Smooth muscle cell (in vitro differentiated cells): ENCODE data around the gene ADGRB2. TPM values are rescaled to one million over a fixed set of nuclear protein-coding genes. Genes with fewer than 3 reads are reported as not detected.
A peak's percentile ranks its signal among the peaks of the same experiment; 100 is the strongest.

ENCODE experiments used
- DNase-seq: peaks from one replicate; lab custom pipeline; 2025; ENCODE audit not compliant: unreplicated experiment; lab: John Stamatoyannopoulos, UW
- H2AFZ ChIP-seq: fragments of 200-600 bp; sonication (generic); 2 replicates; pipeline ENCODE4 v1.6.0; 2016; ENCODE audit warnings: antibody characterized with exemption, low read depth, mild to moderate bottlenecking
- H3F3A ChIP-seq: fragments of 200-600 bp; sonication (generic); 2 replicates; pipeline ENCODE4 v1.6.0; 2017; ENCODE audit warnings: antibody characterized with exemption, low read depth
- H3K27ac ChIP-seq: fragments of 200-600 bp; sonication (generic); 2 replicates; pipeline ENCODE4 v1.5.1; 2016; ENCODE audit warnings: low read depth, mild to moderate bottlenecking
- H3K27me3 ChIP-seq: fragments of 200-600 bp; sonication (generic); 2 replicates; pipeline ENCODE4 v1.6.1; 2016; ENCODE audit warnings: low read depth, mild to moderate bottlenecking
- H3K36me3 ChIP-seq: fragments of 200-600 bp; sonication (generic); 2 replicates; pipeline ENCODE4 v1.5.1; 2016; ENCODE audit warnings: low read depth
- H3K4me1 ChIP-seq: fragments of 200-600 bp; sonication (generic); 2 replicates; pipeline ENCODE4 v1.5.1; 2016; ENCODE audit warnings: low read depth
- H3K4me2 ChIP-seq: fragments of 200-600 bp; sonication (generic); 2 replicates; pipeline ENCODE4 v1.6.0; 2016; ENCODE audit warnings: mild to moderate bottlenecking
- H3K4me3 ChIP-seq: fragments of 200-600 bp; sonication (generic); 2 replicates; pipeline ENCODE4 v1.5.1; 2016; ENCODE audit warnings: mild to moderate bottlenecking
- H3K79me2 ChIP-seq: fragments of 200-600 bp; sonication (generic); 2 replicates; pipeline ENCODE4 v1.6.0; 2016; ENCODE audit warnings: low read depth, mild to moderate bottlenecking
- H3K9ac ChIP-seq: fragments of 200-600 bp; sonication (generic); 2 replicates; pipeline ENCODE4 v1.6.0; 2016; ENCODE audit warnings: low read depth
- H3K9me3 ChIP-seq: fragments of 200-600 bp; sonication (generic); replicated peaks from 2 replicates; pipeline ENCODE4 v1.5.1; 2016; ENCODE audit warnings: low read depth
- H4K20me1 ChIP-seq: fragments of 200-600 bp; sonication (generic); 2 replicates; pipeline ENCODE4 v1.6.0; 2016; ENCODE audit warnings: low read depth
- WGBS: methylation state at CpG from one replicate; pipeline ENCODE4 v1.1.7; 2016; ENCODE audit warnings: low lambda C conversion rate; 5-methylcytosine and 5-hydroxymethylcytosine counted together
- polyA plus RNA-seq: library from polyadenylated mRNA; unstranded; fragments of >200 nt; fragmentation: Nextera tagmentation; extraction: Ambion mirVana; gene quantifications from 2 replicates; pipeline ENCODE4 v1.2.1, GENCODE V29; 2016
- total RNA-seq: library from RNA; depleted of rRNA; stranded (reverse); fragments of >200 nt; gene quantifications from 2 replicates; pipeline ENCODE4 v1.2.3, GENCODE V29; 2014
- TF ChIP-seq, protein P1 (sequence below): fragments of 200-600 bp; sonication (generic); IDR thresholded peaks from 2 replicates; pipeline ENCODE4 v1.5.1; 2017; ENCODE audit warnings: borderline replicate concordance, mild to moderate bottlenecking, antibody characterized with exemption; ENCODE audit not compliant: insufficient read depth, poor library complexity, severe bottlenecking

Gene ADGRB2
- total and polyA plus RNA-seq, 2 experiments from 2014 or later, result 8.8 to 9.4 TPM

DNA sequence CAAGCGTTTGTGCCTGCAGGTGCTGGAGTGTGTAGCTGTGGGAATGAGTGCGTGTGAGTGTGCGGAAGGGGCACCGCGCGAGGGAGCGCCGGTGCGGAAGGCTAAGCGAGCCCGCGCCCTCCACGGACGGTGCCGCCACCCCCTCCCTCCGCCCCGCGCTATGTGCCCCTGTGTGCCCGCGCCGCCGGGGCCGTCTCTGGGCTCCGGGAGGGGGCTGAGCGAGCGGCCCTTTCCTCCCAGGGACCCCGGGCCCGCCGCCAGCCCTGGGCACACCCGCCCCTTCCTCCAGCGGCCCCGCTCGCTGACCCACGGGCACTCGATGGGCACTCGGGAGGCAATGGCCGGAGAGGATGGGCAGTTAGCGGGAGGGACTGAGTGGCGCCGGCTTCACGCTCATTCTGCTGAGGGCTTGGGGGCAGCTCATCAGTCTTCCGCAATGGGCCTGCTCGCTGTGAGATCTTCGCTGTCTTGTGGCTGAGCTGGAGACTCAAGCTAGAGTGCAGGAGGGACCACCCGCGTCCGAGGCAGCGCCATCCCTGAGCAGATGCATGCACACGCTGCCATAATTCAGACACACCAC lies 8.6 kb upstream of the ADGRB2 start:
- Histone ChIP-seq H3K4me2 (peak overlapping the region; percentile 88), H4K20me1 (no peaks in the 10 kb centered on the region), H3F3A (no peaks in the 10 kb centered on the region), H3K27ac (no peak overlapping the region), H3K27me3 (peaks cover 38% of the 10 kb centered on the region), H3K4me1 (peaks cover 19% of the 10 kb centered on the region), H2AFZ (no peak overlapping the region), H3K9me3 (no peaks in the 10 kb centered on the region), H3K9ac (no peak overlapping the region), H3K4me3 (peak overlapping the region; percentile 41), H3K79me2 (no peaks in the 10 kb centered on the region), H3K36me3 (no peaks in the 10 kb centered on the region)
- DNase-seq, result no peak
- TF ChIP-seq, protein P1, sequence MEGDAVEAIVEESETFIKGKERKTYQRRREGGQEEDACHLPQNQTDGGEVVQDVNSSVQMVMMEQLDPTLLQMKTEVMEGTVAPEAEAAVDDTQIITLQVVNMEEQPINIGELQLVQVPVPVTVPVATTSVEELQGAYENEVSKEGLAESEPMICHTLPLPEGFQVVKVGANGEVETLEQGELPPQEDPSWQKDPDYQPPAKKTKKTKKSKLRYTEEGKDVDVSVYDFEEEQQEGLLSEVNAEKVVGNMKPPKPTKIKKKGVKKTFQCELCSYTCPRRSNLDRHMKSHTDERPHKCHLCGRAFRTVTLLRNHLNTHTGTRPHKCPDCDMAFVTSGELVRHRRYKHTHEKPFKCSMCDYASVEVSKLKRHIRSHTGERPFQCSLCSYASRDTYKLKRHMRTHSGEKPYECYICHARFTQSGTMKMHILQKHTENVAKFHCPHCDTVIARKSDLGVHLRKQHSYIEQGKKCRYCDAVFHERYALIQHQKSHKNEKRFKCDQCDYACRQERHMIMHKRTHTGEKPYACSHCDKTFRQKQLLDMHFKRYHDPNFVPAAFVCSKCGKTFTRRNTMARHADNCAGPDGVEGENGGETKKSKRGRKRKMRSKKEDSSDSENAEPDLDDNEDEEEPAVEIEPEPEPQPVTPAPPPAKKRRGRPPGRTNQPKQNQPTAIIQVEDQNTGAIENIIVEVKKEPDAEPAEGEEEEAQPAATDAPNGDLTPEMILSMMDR, result no peak
- 37% methylated on average over 23 of the region's 49 CpGs for WGBS

DNA sequence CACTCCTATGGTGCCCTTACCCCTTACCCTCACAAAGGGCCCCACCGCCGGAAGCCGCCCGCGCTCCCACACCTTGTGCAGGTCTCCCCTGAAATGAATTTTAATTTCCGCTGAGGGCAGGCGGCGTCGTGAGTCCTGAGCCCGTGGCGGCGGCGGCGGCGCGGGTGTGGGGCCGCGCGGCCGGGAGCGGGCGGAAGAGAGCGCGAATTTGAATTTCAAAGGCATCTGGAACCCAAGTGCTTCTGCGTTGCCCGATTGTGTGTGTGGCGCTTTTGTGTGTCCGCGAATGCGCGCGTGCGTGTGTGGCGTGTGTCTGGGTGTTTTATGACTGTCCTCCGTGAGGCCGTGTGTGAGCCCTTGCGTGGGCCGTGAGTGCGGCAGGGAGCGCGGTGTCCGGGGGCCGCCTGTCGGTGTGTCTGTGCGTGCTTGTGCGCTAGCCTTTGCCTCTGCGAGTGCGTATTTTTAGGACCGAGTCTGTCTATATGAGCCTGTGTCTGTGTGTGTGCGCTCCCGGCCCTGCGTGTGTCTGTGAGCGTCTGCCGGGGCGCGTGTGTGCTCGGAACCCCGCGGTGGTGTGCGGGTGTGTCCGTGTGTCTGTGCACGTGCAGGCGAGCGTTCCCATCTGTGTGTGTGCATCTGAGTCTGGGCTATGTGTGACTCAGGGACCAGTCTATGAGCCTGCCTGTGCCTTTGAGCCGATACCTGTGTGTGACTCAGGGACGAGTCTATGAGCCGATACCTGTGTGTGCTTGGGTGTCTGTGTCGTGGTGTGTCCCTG lies 7.9 kb upstream of the ADGRB2 start:
- no peak overlapping the region for H2AFZ ChIP-seq
- peak overlapping the region; percentile 88 for H3K4me2 ChIP-seq
- peaks cover 19% of the 10 kb centered on the region for H3K4me1 ChIP-seq
- H3K9me3 ChIP-seq, result no peaks in the 10 kb centered on the region
- no peaks in the 10 kb centered on the region for H3K36me3 ChIP-seq
- TF ChIP-seq, protein P1, result no peak
- no peaks in the 10 kb centered on the region for H3K79me2 ChIP-seq
- no peak for DNase-seq
- H3K9ac ChIP-seq, result peak overlapping the region; percentile 33
- H4K20me1 ChIP-seq, result no peaks in the 10 kb centered on the region
- H3K4me3 ChIP-seq, result peak overlapping the region; percentile 41
- no peaks in the 10 kb centered on the region for H3F3A ChIP-seq
- 7% methylated on average over 67 of the region's 68 CpGs for WGBS
- no peak overlapping the region for H3K27ac ChIP-seq
- peaks cover 38% of the 10 kb centered on the region for H3K27me3 ChIP-seq

DNA sequence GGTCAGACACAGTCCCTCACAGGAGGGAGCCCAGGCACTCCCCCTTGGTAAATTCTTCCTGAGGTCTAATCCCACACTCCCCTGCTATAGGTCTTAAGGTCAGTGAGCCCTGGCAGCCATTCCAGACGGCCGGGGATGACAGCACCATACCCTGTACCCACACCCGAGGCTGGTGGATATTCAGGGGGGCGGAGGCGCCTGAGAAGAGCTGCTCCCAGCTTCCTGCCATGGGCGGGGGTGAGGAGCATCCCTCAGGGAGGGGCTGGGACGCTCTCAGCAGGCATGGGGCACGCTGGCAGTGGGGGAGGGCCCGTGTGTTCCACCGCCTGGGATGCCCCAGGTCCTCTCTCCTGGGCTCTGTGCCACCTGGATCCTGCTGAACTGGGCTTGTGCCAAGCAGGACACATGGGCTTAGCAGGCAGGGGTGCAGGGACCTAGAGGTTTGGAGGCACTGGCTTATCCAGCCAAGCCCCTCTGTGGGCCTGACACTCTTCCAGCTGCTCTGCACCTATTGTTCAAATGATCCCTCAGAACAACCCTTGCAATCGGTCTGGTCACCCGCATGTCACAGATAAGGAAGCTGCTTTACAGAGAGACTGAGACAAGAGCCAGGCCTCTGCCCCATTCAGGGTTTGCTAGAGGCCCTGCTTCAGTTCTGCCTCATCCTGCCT lies 5.7 kb upstream of the ADGRB2 start:
- Histone ChIP-seq H2AFZ (no peak overlapping the region), H3K27ac (no peak overlapping the region), H3F3A (no peaks in the 10 kb centered on the region), H4K20me1 (no peaks in the 10 kb centered on the region), H3K9me3 (no peaks in the 10 kb centered on the region), H3K79me2 (no peaks in the 10 kb centered on the region), H3K4me3 (no peak overlapping the region), H3K4me2 (no peak overlapping the region), H3K9ac (no peak overlapping the region), H3K4me1 (peaks cover 22% of the 10 kb centered on the region), H3K36me3 (no peaks in the 10 kb centered on the region), H3K27me3 (peaks cover 34% of the 10 kb centered on the region)
- TF ChIP-seq, protein P1, result no peak
- WGBS, result 56% methylated on average over 12 of the region's 12 CpGs
- no peak for DNase-seq
